HUES64 (cell line): Measurements from ENCODE around the gene MPV17.
"Not testable (repeated sequence)": the region's sequence is repeated elsewhere in the genome, so short reads cannot be mapped to it uniquely, and the experiment has no call there.

ENCODE experiments used
- H3K27ac ChIP-seq: 2 replicates; pipeline ENCODE4 v1.7.0; 2013; ENCODE audit warnings: low read depth, low read length, inconsistent platforms
- H3K27me3 ChIP-seq: 2 replicates; pipeline ENCODE4 v1.6.1; 2013; ENCODE audit warnings: mild to moderate bottlenecking, low read length; ENCODE audit not compliant: insufficient read depth
- H3K36me3 ChIP-seq: 2 replicates; pipeline ENCODE4 v1.6.1; 2013; ENCODE audit warnings: mild to moderate bottlenecking, low read length; ENCODE audit not compliant: insufficient read depth
- H3K4me1 ChIP-seq: 2 replicates; pipeline ENCODE4 v1.6.1; 2013; ENCODE audit warnings: mild to moderate bottlenecking, low read length, moderate library complexity; ENCODE audit not compliant: insufficient read depth
- H3K4me3 ChIP-seq: 2 replicates; pipeline ENCODE4 v1.5.1; 2013; ENCODE audit warnings: mild to moderate bottlenecking, low read length, moderate library complexity
- H3K9ac ChIP-seq: 2 replicates; pipeline ENCODE4 v1.6.1; 2013; ENCODE audit warnings: mild to moderate bottlenecking, low read depth, low read length
- H3K9me3 ChIP-seq: 2 replicates; pipeline ENCODE4 v1.6.1; 2013; ENCODE audit warnings: low read depth, low read length; ENCODE audit not compliant: insufficient read depth
- WGBS: fragments of 150-250, 120-280 bp; methylation state at CpG from one replicate; pipeline ENCODE4 v1.1.7; 2013; ENCODE audit warnings: missing lambda C conversion rate; 5-methylcytosine and 5-hydroxymethylcytosine counted together

The MPV17 gene

GRCh38 chr2:27353762-27354596, 31.1 kb upstream of the MPV17 start:
- Histone ChIP-seq H3K27ac (peak overlapping the region; percentile 26; the same call in 1 of the 2 replicates), H3K4me1 (peaks cover 19% of the 10 kb centered on the region), H3K4me3 (no peak overlapping the region; the same call in 1 of the 2 replicates), H3K27me3 (no peaks in the 10 kb centered on the region), H3K36me3 (peaks cover 11% of the 10 kb centered on the region), H3K9me3 (no peaks in the 10 kb centered on the region), H3K9ac (no peak overlapping the region)
- 94% methylated on average over 6 of the region's 7 CpGs for WGBS

GRCh38 chr2:27353386-27353761, 30.5 kb upstream of the MPV17 start:
- H3K27me3 ChIP-seq, H3K9me3 ChIP-seq, H3K9ac ChIP-seq, H3K27ac ChIP-seq, H3K4me3 ChIP-seq: not testable (repeated sequence)
- 90% methylated on average over 5 of the region's 5 CpGs for WGBS
- peaks cover 11% of the 10 kb centered on the region for H3K36me3 ChIP-seq
- peaks cover 19% of the 10 kb centered on the region for H3K4me1 ChIP-seq

GRCh38 chr2:27351802-27352598, 29.1 kb upstream of the MPV17 start:
- peaks cover 11% of the 10 kb centered on the region for H3K36me3 ChIP-seq
- H3K4me1 ChIP-seq: peaks cover 19% of the 10 kb centered on the region
- 93% methylated on average over 6 of the region's 6 CpGs for WGBS
- no peak overlapping the region for H3K27ac ChIP-seq
- H3K27me3 ChIP-seq: no peaks in the 10 kb centered on the region
- no peaks in the 10 kb centered on the region for H3K9me3 ChIP-seq
- no peak overlapping the region for H3K4me3 ChIP-seq
- no peak overlapping the region for H3K9ac ChIP-seq

- Histone ChIP-seq H3K4me3 (no peak overlapping the region), H3K4me1 (peaks cover 19% of the 10 kb centered on the region), H3K27ac (no peak overlapping the region), H3K9ac (no peak overlapping the region), H3K36me3 (peaks cover 11% of the 10 kb centered on the region), H3K27me3 (no peaks in the 10 kb centered on the region), H3K9me3 (no peaks in the 10 kb centered on the region)
- WGBS: 93% methylated on average over 7 of the region's 7 CpGs
Measured at GRCh38 chr2:27350106-27350693, 27.3 kb upstream of the MPV17 start.

- Histone ChIP-seq H3K27ac (no peak overlapping the region), H3K36me3 (peaks cover 19% of the 10 kb centered on the region), H3K9me3 (no peaks in the 10 kb centered on the region), H3K9ac (no peak overlapping the region), H3K27me3 (no peaks in the 10 kb centered on the region), H3K4me1 (0 out of 2 replicates have a peak, but pooled peaks cover 2% of the 10 kb centered on the region), H3K4me3 (no peak overlapping the region)
- WGBS: 94% methylated on average over 2 of the region's 2 CpGs
Measured at GRCh38 chr2:27347641-27348040, 24.7 kb upstream of the MPV17 start.

GRCh38 chr2:27336173-27336572, 13.3 kb upstream of the MPV17 start:
- no peaks in the 10 kb centered on the region for H3K27me3 ChIP-seq
- peaks cover 90% of the 10 kb centered on the region for H3K36me3 ChIP-seq
- no peaks in the 10 kb centered on the region for H3K9me3 ChIP-seq
- no peaks in the 10 kb centered on the region for H3K4me1 ChIP-seq
- H3K4me3 ChIP-seq: no peak overlapping the region
- no peak overlapping the region for H3K9ac ChIP-seq
- 94% methylated on average over 7 of the region's 7 CpGs for WGBS
- no peak overlapping the region for H3K27ac ChIP-seq

- no peak overlapping the region for H3K9ac ChIP-seq
- no peak overlapping the region for H3K27ac ChIP-seq
- H3K9me3 ChIP-seq: no peaks in the 10 kb centered on the region
- no peak overlapping the region for H3K4me3 ChIP-seq
- 91% methylated on average over 3 of the region's 3 CpGs for WGBS
- H3K4me1 ChIP-seq: no peaks in the 10 kb centered on the region
- H3K27me3 ChIP-seq: no peaks in the 10 kb centered on the region
- peaks cover 90% of the 10 kb centered on the region for H3K36me3 ChIP-seq
Measured at GRCh38 chr2:27335311-27335710, 12.4 kb upstream of the MPV17 start.

GRCh38 chr2:27324720-27325119, 1.8 kb upstream of the MPV17 start:
- peaks cover 13% of the 10 kb centered on the region; the same call in 1 of the 2 replicates for H3K4me1 ChIP-seq
- 97% methylated on average over 5 of the region's 5 CpGs for WGBS
- H3K9me3 ChIP-seq: no peaks in the 10 kb centered on the region
- H3K9ac ChIP-seq: no peak overlapping the region
- no peak overlapping the region for H3K27ac ChIP-seq
- H3K4me3 ChIP-seq: no peak overlapping the region
- H3K36me3 ChIP-seq: peaks cover 42% of the 10 kb centered on the region
- no peaks in the 10 kb centered on the region for H3K27me3 ChIP-seq

- WGBS: 45% methylated on average over 5 of the region's 5 CpGs
- H3K36me3 ChIP-seq: peaks cover 32% of the 10 kb centered on the region
- H3K27ac ChIP-seq: peak overlapping the region; percentile 88
- H3K27me3 ChIP-seq: no peaks in the 10 kb centered on the region
- H3K4me1 ChIP-seq: peaks cover 13% of the 10 kb centered on the region; the same call in 1 of the 2 replicates
- no peaks in the 10 kb centered on the region for H3K9me3 ChIP-seq
- peak overlapping the region; percentile 85 for H3K4me3 ChIP-seq
- H3K9ac ChIP-seq: peak overlapping the region; percentile 99
Measured at GRCh38 chr2:27323596-27324285, 844 bp upstream of the MPV17 start.

GRCh38 chr2:27322301-27322765, 564 bp downstream of the MPV17 start:
- Histone ChIP-seq H3K36me3 (peaks cover 20% of the 10 kb centered on the region), H3K4me1 (peaks cover 13% of the 10 kb centered on the region; the same call in 1 of the 2 replicates), H3K9me3 (no peaks in the 10 kb centered on the region), H3K4me3 (peak overlapping the region; percentile 85), H3K9ac (peak overlapping the region; percentile 99), H3K27me3 (no peaks in the 10 kb centered on the region), H3K27ac (peak overlapping the region; percentile 88)
- 7% methylated on average over 10 of the region's 10 CpGs for WGBS
